Astrocyte of the cerebellum (primary cell): Measurements from ENCODE around the gene EEFSEC.

Experiments
- DNase-seq: peaks from one replicate; pipeline ENCODE4 v3.0.0-alpha.2; 2011; ENCODE audit warnings: low read depth
- H3K4me3 ChIP-seq: 2 replicates; pipeline ENCODE4 v1.5.1; 2011; ENCODE audit warnings: mild to moderate bottlenecking, low read depth, low read length, moderate library complexity
- CTCF ChIP-seq: IDR thresholded peaks from 2 replicates; pipeline ENCODE4 v1.5.1; 2012; ENCODE audit warnings: low read length, low read depth, moderate library complexity, mild to moderate bottlenecking; ENCODE audit errors: missing control alignments
- in situ Hi-C: cut with HindIII; loops from 2 replicates; pipeline ENCODE4 v1.10.0; 2017; ENCODE audit warnings: low sequenced_read_pairs

EEFSEC gene

DNA sequence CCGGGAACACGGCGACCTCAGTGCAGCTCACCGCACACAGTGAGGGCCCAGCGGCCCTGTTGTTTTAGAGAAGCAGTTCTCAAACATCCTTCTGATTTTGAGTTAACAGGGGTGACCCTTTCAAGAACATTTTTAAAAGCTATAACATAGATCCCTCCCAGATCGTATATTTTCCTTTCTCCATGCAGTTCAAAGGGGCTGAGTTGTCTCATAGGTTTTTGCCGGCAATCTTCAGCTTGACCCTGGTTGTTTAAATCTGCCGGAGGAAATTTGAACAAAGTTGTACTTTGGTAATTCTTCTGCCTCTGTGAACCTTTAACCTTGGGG is 14.3 kb downstream of the EEFSEC start:
- no peak for TF ChIP-seq CTCF
- in situ Hi-C loops, result loop anchor here (25.0 kb wide), 1 partner anchor 420 kb away; no protein-coding TSS in a partner anchor
- DNase-seq, result no peak
- no peak overlapping the region for H3K4me3 ChIP-seq

- H3K4me3 ChIP-seq, result no peak overlapping the region
- DNase-seq, result no peak
- in situ Hi-C loops, result loop anchor here (25.0 kb wide), 1 partner anchor 419 kb away; no protein-coding TSS in a partner anchor
- TF ChIP-seq CTCF, result no peak
Measured at GRCh38 chr3:128167973-128168674, 14.8 kb downstream of the EEFSEC start.

- no peak overlapping the region for H3K4me3 ChIP-seq
- DNase-seq, result no peak
- no peak for TF ChIP-seq CTCF
- in situ Hi-C loops, result loop anchor here (25.0 kb wide), 1 partner anchor 418 kb away; no protein-coding TSS in a partner anchor
Measured at GRCh38 chr3:128168836-128169235, 15.6 kb downstream of the EEFSEC start.

DNA sequence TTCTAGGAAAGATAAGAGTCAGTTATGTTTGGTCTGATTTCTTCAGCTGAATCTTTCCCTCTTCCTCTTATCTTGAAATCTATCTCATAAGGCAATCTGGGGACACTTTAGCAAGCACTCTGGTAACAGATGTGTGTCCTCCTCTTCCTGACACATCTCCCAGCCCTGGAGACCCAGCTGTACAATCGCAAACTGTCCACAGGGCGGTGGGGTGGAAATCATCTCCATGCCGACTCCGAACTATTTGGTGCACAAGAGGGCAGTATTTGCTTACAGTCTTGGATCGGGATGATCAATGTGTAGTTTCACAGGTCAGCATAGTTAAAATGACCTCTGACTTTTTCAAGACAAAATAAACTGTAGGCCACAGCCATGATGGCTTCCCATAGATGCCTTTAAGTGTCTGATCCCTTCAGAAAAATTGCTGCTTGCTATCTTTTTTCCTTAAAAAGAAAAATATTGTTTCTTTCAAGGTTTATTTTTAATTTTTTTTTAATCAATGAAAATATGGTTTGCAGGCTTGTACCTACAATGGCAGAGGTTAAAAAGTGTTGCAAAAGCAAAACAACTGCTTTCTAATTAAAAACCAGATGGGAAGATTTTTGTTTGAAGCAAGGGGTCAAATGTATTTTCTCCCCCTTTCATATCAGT is 17.7 kb downstream of the EEFSEC start:
- no peak overlapping the region for H3K4me3 ChIP-seq
- TF ChIP-seq CTCF, result peak; percentile 98
- peak; percentile 69 for DNase-seq
- in situ Hi-C loops, result loop anchor here (5.0 to 25.0 kb wide), 3 partner anchors 234 to 416 kb away; no protein-coding TSS in a partner anchor

GRCh38 chr3:128173200-128173599 is 19.9 kb downstream of the EEFSEC start:
- no peak overlapping the region for H3K4me3 ChIP-seq
- DNase-seq, result no peak
- in situ Hi-C loops, result loop anchor here (5.0 to 25.0 kb wide), 3 partner anchors 232 to 414 kb away; no protein-coding TSS in a partner anchor
- TF ChIP-seq CTCF, result no peak

DNA sequence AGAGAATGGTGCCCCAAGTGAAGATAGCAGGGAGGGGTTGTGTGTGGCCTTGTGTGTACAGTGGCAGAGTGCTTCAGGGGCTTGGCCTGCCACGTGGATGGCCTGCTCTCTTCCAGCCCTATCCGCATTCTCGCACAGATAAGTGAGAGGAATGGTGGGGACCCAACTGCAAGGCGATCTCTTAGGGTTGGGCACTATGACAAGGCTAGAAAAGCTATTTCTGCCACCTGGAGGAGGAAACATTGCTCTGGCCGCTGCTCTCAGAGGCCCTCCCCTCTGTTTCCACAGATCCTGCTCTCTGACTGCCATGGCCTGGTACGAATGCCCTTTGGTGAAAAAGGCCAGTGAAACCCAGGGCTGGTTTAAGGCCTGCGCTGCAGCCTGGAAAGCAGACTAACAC is 20.6 kb downstream of the EEFSEC start:
- in situ Hi-C loops, result loop anchor here (5.0 to 25.0 kb wide), 3 partner anchors 231 to 413 kb away; no protein-coding TSS in a partner anchor
- TF ChIP-seq CTCF, result no peak
- no peak overlapping the region for H3K4me3 ChIP-seq
- no peak for DNase-seq
